Measurements from ENCODE around the gene HMCES.

GRCh38 chr3:129327510-129327909 lies 48.8 kb downstream of the HMCES start:
- TF ChIP-seq POLR2A (IDR thresholded peaks at IDR 0.05; ENCODE audit: low read length) (no peak), GATA1 (IDR thresholded peaks at IDR 0.05; ENCODE audit: low read depth, low read length) (peak; percentile 40)

All from erythroblast (primary cell).